T-helper 2 cell treated with Interferon-gamma antibody and Interleukin-4, amounts not matched to agents 5 μg/mL and 100 μg/mL, for 36 hours (primary cell): ENCODE results near the gene MEIS1.

ENCODE experiments used
- DNase-seq: peaks from one replicate; pipeline ENCODE4 v3.0.0; 2021; ENCODE audit warnings: low spot score
- H3K27ac Mint-ChIP-seq: one replicate; pipeline ENCODE4 v1.8.0; 2021; ENCODE audit warnings: mild to moderate bottlenecking, mixed read lengths
- H3K27me3 Mint-ChIP-seq: one replicate; pipeline ENCODE4 v1.8.0; 2021; ENCODE audit warnings: low read depth, mixed read lengths
- H3K36me3 Mint-ChIP-seq: one replicate; pipeline ENCODE4 v1.8.0; 2021; ENCODE audit warnings: low read depth, mixed read lengths
- H3K4me1 Mint-ChIP-seq: one replicate; pipeline ENCODE4 v1.8.0; 2021; ENCODE audit warnings: low read depth, mixed read lengths
- H3K4me3 Mint-ChIP-seq: one replicate; pipeline ENCODE4 v1.8.0; 2022; ENCODE audit warnings: mild to moderate bottlenecking, moderate library complexity, mixed read lengths
- H3K9me3 Mint-ChIP-seq: one replicate; pipeline ENCODE4 v1.8.0; 2021; ENCODE audit warnings: mixed read lengths

Gene MEIS1

DNA sequence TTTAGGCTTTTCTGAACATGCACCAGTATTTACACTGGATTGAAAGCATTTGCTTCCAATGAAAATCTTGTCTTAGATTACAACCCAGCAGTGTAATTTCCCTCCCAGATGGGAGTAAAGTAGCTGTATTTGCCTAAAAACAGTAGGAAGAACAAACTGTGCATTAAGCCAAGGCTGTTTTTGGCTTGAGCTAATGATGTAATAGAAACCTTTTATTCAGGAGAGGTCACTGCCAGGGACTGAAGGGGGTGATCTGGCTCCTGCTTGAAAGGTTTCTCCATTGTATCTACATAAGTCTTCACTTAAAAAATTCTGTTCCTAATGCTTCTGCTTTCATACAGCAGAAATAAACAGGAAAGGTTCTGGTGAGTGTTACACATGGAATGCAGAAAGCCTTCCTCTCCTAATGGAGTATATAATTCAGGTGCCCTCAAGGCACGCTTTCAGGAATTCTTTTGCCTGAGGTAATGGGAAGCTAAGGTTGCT is 74.4 kb downstream of the MEIS1 start:
- H3K4me1 Mint-ChIP-seq: no peaks in the 10 kb centered on the region
- H3K27me3 Mint-ChIP-seq: no peaks in the 10 kb centered on the region
- no peak overlapping the region for H3K4me3 Mint-ChIP-seq
- no peak for DNase-seq
- H3K27ac Mint-ChIP-seq: no peak overlapping the region
- H3K9me3 Mint-ChIP-seq: no peaks in the 10 kb centered on the region
- H3K36me3 Mint-ChIP-seq: no peaks in the 10 kb centered on the region

DNA sequence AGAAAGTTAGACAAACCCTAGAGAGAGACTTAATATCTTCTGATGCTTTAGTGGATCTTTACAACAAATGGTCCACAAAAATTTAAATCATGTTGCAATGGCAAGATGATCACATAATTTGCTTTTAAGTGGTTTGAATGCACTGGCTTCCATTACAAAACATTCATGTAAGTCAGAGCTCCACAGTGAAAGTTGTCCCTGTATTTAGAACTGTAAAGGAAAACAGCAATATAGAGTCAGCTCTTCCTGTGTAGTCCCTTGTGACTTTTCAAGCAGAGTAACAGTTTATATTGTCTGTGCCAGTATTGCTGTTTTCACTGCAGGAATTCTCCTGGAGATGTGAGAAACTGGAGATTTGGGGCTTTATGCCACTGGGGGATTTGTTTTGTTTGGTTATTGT is 77.7 kb downstream of the MEIS1 start:
- Mint-ChIP-seq H3K36me3 (no peaks in the 10 kb centered on the region), H3K27me3 (no peaks in the 10 kb centered on the region), H3K4me1 (no peaks in the 10 kb centered on the region), H3K27ac (no peak overlapping the region), H3K9me3 (no peaks in the 10 kb centered on the region), H3K4me3 (no peak overlapping the region)
- no peak for DNase-seq

DNA sequence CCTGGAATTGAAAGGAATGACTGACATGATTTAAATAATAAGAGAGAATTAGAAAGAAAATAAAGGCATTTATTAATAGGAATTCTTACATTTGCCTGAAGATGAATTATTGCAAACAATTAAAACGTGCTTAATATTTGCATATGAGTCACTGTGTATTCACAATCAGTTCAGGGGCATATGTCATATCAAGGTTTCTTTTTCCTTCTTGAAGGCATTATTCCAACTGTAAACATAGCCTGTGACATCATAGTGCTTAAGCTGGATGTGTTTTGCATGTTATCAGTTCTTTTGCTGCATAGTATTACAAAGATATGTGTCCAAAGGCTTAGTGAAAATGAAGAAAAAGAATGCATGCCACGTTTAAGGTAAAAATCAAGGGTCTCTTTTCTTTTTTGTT is 80.8 kb downstream of the MEIS1 start:
- H3K4me1 Mint-ChIP-seq: no peaks in the 10 kb centered on the region
- no peak overlapping the region for H3K27ac Mint-ChIP-seq
- no peaks in the 10 kb centered on the region for H3K9me3 Mint-ChIP-seq
- no peaks in the 10 kb centered on the region for H3K36me3 Mint-ChIP-seq
- DNase-seq: no peak
- no peak overlapping the region for H3K4me3 Mint-ChIP-seq
- H3K27me3 Mint-ChIP-seq: no peaks in the 10 kb centered on the region

DNA sequence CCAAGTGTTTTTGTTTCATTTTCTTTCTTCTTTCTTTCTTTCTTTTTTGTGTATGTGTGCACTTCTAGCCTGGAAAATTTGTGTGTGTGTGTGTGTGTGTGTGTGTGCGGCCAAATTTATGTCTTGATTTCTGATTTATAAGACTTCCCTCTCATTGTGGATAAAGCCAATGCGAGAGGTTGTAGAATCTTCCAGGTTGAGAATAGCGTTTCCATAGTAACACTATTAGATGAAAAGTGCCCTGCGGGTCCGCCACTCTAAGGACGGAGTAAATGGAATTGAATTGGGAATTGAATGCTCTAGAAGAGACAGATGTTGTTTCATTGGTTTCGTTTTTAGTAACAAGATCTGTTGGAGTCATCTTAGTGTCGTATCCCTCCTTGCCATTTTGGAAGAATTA is 81.6 kb downstream of the MEIS1 start:
- Mint-ChIP-seq H3K4me1 (no peaks in the 10 kb centered on the region), H3K36me3 (no peaks in the 10 kb centered on the region), H3K4me3 (no peak overlapping the region), H3K27ac (no peak overlapping the region), H3K27me3 (no peaks in the 10 kb centered on the region), H3K9me3 (no peaks in the 10 kb centered on the region)
- DNase-seq: no peak

DNA sequence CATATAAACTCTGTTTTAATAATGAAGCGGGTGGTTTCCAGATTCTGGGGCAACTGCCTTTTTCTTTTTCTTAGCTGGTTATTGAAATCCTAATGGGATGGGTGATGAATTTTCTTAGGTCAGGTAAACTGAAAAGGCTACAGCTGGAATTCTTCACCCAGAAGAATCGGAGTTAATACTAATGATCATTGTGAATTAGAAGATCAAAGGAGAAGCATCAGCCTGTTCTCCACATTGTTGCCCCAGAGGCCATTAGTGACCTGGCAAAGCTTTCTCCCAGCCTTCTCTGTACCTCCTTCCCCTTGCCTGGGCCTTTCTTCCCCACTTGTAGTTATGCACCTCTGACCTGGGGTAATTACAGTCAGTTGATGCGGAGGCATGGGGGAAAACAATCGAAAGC is 82.8 kb downstream of the MEIS1 start:
- no peaks in the 10 kb centered on the region for H3K4me1 Mint-ChIP-seq
- no peak overlapping the region for H3K27ac Mint-ChIP-seq
- H3K9me3 Mint-ChIP-seq: no peaks in the 10 kb centered on the region
- no peak for DNase-seq
- no peaks in the 10 kb centered on the region for H3K27me3 Mint-ChIP-seq
- H3K4me3 Mint-ChIP-seq: no peak overlapping the region
- H3K36me3 Mint-ChIP-seq: no peaks in the 10 kb centered on the region

DNA sequence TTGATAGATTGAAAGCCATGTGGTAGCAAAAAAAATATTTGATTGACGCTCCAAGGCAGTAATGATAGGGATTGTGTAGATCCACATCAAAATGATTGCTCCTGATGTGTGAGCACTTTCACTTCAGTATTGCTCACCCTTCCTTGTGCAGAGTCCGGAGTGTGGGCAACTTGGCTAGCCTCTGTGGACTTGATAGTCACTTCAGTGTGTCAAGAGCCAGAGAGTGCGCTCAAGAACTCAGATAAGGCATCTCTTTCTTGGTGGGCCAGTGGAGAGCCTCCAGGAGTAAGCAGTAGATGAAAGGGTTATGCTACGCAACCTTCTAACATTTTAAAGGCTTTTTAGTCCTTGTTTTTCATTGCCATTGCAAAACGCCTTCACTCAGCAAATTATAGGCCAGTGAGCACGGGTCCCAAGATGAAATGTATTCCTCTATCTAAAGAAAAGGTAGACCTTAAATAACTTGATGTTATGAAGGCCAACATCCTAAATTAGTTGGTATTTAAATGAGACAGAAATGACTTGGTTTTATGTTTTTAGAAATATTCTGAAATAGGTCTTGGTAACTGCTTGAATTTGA is 84.4 kb downstream of the MEIS1 start:
- H3K27ac Mint-ChIP-seq: no peak overlapping the region
- no peaks in the 10 kb centered on the region for H3K9me3 Mint-ChIP-seq
- H3K27me3 Mint-ChIP-seq: no peaks in the 10 kb centered on the region
- H3K36me3 Mint-ChIP-seq: no peaks in the 10 kb centered on the region
- no peak overlapping the region for H3K4me3 Mint-ChIP-seq
- H3K4me1 Mint-ChIP-seq: no peaks in the 10 kb centered on the region
- DNase-seq: no peak

DNA sequence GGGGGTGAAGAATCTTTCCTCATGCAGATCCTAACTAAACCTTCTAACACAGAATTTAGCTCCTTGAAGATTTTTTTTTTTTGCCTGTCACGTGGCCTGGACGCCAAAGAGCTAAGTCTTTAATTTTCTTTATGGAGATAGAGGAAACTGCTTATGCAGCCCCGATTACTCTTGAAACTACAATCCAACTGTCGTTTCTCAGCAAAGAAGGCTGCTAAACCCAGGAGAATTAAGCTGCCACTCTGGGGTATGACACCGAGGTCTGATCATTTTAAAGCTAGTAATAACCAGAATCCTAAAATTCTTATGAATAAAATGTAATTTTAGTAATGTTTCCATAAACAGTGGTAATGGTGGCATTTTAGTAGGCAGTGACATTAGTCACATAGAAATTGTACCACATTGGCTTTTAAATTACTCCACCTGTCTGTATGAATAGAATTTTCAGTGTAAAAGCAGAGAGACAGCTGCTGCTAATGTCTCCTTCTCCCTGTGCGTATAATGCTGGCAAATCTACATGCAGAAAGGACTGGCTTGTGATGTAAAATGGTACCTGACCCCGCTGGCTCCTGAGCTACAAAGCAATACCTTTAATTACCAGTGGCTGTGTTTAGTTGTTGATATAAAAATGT is 86.5 kb downstream of the MEIS1 start:
- H3K9me3 Mint-ChIP-seq: no peaks in the 10 kb centered on the region
- no peak overlapping the region for H3K4me3 Mint-ChIP-seq
- no peaks in the 10 kb centered on the region for H3K36me3 Mint-ChIP-seq
- no peak overlapping the region for H3K27ac Mint-ChIP-seq
- DNase-seq: no peak
- no peaks in the 10 kb centered on the region for H3K4me1 Mint-ChIP-seq
- H3K27me3 Mint-ChIP-seq: no peaks in the 10 kb centered on the region

DNA sequence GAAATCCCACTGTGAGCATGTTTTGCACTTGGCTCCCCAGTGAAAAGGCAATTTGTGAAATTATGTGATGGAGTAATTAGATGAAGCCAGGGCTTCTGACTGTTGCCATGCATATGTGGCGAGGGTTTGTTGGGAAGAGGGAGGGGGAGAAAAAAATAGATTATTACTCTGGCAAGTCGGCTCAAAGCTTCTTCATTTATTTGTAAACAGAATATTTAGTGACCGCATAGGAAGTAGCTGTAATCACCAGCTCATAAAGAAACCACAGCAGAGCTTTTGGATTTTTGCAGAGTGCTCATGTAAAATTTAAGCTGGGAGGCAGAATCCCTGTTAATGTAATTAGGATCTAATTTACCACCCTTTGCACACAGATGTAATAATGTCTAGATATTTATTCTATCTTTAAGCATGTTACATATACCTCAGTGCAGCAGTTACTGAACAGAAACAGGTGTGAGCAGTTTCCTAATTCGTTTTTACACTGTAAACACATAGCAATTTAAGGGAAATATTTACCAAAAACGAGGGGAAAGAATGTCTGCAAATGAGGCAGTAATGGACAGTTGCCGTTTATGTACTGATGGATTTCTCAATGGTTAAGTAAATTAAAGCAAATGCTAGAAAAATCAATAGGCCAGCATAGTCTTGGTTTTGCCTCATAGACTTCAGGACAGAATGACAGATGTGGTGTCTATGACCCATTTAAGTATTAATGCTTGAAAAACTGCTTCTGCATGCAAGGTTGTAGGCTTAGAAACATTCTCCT is 87.9 kb downstream of the MEIS1 start:
- Mint-ChIP-seq H3K27me3 (no peaks in the 10 kb centered on the region), H3K4me1 (no peaks in the 10 kb centered on the region), H3K4me3 (no peak overlapping the region), H3K27ac (no peak overlapping the region), H3K36me3 (no peaks in the 10 kb centered on the region), H3K9me3 (no peaks in the 10 kb centered on the region)
- no peak for DNase-seq

DNA sequence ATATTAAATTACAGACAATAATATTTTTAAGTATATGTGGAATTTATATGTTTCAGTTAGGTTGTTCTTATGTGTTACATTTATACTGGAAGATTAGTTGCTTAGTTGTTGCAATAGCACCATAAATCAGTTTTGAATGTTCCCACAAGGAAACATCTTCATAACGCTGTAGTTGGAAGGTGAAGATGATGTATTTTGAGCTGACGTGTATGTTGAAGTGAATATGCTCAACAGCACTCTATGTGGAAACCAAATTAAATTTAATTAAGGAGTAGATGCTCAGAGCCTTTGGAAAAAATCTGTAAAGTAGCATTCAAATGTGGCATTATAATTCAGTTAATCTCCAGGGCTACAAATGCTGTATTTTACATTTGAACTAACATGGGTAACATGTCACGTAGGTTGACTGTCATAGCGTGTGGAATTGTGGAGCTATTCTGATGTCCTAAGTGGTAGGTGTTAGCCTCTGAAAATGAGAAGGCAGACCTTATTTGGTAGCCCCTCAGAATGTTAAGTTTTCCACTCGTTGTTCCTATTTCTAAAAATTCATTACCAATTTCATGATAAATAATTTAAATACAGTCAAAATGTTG is 88.5 kb downstream of the MEIS1 start:
- Mint-ChIP-seq H3K4me1 (no peaks in the 10 kb centered on the region), H3K4me3 (no peak overlapping the region), H3K36me3 (no peaks in the 10 kb centered on the region), H3K9me3 (no peaks in the 10 kb centered on the region), H3K27me3 (no peaks in the 10 kb centered on the region), H3K27ac (no peak overlapping the region)
- no peak for DNase-seq

DNA sequence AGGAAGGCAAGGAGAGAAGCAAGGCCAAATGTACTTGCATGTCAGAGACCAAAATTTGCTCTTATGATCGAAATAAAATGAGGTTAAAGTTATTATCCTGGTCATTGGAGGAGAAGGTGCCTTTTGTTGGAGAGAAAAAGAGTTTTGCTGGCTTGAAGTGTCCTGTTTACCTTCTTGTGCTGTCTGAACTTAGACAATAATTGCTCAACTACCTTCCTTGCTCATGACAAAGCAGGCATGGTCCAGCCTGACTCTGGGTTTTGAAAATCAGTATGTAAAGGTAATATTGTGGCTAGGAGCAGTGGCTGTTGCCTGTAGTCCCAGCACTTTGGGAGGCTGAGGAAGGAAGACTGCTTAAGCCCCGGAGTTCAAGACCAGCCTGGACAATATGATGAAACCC is 89.1 kb downstream of the MEIS1 start:
- H3K4me3 Mint-ChIP-seq: no peak overlapping the region
- no peaks in the 10 kb centered on the region for H3K27me3 Mint-ChIP-seq
- DNase-seq: no peak
- H3K27ac Mint-ChIP-seq: no peak overlapping the region
- H3K9me3 Mint-ChIP-seq: no peaks in the 10 kb centered on the region
- no peaks in the 10 kb centered on the region for H3K36me3 Mint-ChIP-seq
- no peaks in the 10 kb centered on the region for H3K4me1 Mint-ChIP-seq

DNA sequence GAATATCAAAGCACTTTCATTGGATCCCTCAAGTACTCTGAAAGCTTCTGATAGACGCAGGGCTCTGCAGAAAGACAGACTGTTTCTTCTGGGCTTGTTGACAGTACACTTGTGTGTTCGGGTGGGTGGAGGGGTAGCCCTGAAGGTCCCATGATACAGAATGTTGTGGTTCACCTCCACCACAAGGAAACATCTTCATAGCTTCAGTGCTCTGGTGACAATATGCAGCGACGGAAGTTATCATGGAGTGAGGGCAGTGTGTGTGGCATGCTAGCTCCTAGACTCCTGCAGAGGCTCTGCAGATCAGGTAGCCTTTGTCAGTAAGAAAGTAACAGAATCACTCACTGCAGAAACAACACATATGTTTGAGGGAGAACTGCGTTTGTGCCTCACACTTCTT is 90.7 kb downstream of the MEIS1 start:
- no peak overlapping the region for H3K27ac Mint-ChIP-seq
- no peaks in the 10 kb centered on the region for H3K27me3 Mint-ChIP-seq
- H3K4me1 Mint-ChIP-seq: no peaks in the 10 kb centered on the region
- no peak for DNase-seq
- no peaks in the 10 kb centered on the region for H3K36me3 Mint-ChIP-seq
- H3K9me3 Mint-ChIP-seq: no peaks in the 10 kb centered on the region
- H3K4me3 Mint-ChIP-seq: no peak overlapping the region

DNA sequence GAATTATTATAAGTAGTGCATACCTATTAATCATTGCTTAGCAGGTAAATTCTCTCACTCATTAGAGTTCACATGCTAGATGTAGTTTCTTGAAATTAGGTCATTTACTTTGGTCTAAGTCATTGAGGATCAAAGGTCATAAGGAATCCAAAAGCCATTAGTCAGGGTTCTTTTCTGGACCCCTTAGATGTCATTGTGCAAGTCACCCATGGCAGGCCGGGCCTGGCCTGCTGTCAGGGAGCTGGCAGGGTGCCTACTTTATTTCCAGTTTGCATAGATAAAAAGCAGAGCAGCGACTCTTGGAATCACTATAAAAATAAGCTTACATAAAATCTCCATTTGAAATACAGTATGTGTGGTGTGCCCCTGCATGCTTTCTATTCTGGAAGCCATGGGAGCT is 91.3 kb downstream of the MEIS1 start:
- Mint-ChIP-seq H3K4me1 (no peaks in the 10 kb centered on the region), H3K27me3 (no peaks in the 10 kb centered on the region), H3K27ac (no peak overlapping the region), H3K36me3 (no peaks in the 10 kb centered on the region), H3K4me3 (no peak overlapping the region), H3K9me3 (no peaks in the 10 kb centered on the region)
- no peak for DNase-seq

DNA sequence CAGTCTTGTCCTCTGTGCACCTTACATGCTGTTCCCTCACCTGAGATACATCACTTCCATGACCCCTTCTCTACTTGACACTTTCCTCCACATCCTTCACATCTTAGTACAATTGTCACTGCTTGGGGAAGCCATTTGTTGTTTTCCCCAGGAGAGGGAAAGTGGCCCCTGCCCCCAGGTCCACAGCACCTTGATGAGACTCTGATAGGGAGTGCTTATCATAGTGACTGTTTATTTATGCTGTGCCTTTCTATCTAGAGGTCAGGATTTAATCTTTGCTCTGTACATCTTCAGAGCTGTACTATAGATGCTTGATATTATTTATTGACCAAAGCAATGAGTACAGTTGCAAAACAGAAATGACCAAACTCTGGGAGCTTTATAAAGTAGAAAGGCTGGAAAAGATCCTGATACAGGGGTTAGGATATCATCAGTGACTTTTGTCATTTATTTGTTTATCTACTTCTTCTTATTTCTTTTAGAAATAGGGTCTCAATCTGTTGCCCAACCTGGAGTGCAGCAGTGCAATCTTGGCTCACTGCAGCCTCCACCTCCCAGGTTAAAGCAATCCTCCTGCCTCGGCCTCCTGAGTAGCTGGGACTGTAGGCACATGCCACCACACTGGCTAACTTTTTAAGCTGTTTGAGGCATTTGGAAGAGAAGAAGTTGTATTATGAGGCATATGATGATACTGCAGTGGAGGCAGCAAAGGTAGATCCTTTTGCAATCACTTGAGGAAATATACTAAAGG is 94.2 kb downstream of the MEIS1 start:
- no peaks in the 10 kb centered on the region for H3K9me3 Mint-ChIP-seq
- H3K4me1 Mint-ChIP-seq: no peaks in the 10 kb centered on the region
- H3K36me3 Mint-ChIP-seq: no peaks in the 10 kb centered on the region
- H3K27ac Mint-ChIP-seq: no peak overlapping the region
- DNase-seq: no peak
- no peak overlapping the region for H3K4me3 Mint-ChIP-seq
- no peaks in the 10 kb centered on the region for H3K27me3 Mint-ChIP-seq

DNA sequence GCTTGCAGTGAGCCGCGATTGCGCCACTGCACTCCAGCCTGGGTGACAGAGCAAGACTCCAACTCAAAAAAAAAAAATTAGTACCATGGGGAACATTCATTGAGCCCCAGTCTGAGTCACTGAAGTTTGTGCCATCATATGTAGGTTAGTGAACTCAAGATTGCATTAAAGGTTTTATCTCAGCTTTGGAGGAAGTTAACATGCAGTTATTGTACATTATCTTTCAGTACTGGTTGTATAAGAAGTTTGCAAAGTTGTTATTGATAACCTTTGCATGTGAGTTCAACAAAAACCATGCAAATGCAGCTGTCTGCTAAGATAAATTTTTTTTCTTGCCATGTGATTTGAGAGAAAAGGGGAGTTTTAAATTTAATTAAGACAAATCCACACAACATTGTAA is 95.7 kb downstream of the MEIS1 start:
- no peaks in the 10 kb centered on the region for H3K27me3 Mint-ChIP-seq
- H3K4me3 Mint-ChIP-seq: no peak overlapping the region
- no peak overlapping the region for H3K27ac Mint-ChIP-seq
- no peaks in the 10 kb centered on the region for H3K9me3 Mint-ChIP-seq
- H3K4me1 Mint-ChIP-seq: no peaks in the 10 kb centered on the region
- no peaks in the 10 kb centered on the region for H3K36me3 Mint-ChIP-seq
- no peak for DNase-seq
